OCI-LY3 (cell line): ENCODE data around the gene FLOT1.

Experiments
- EZH2phosphoT487 ChIP-seq: fragments of 200-600 bp; shearing (Covaris generic); IDR thresholded peaks from 2 replicates; pipeline ENCODE4 v1.6.1; 2018; ENCODE audit warnings: antibody characterized with exemption, mixed run types, low read depth
- TF ChIP-seq, protein P1 (sequence below): fragments of 200-600, 300-600 bp; sonication (generic); IDR thresholded peaks from 2 replicates; pipeline ENCODE4 v1.5.1; 2014; ENCODE audit warnings: antibody characterized with exemption, low read length, low read depth

DNA sequence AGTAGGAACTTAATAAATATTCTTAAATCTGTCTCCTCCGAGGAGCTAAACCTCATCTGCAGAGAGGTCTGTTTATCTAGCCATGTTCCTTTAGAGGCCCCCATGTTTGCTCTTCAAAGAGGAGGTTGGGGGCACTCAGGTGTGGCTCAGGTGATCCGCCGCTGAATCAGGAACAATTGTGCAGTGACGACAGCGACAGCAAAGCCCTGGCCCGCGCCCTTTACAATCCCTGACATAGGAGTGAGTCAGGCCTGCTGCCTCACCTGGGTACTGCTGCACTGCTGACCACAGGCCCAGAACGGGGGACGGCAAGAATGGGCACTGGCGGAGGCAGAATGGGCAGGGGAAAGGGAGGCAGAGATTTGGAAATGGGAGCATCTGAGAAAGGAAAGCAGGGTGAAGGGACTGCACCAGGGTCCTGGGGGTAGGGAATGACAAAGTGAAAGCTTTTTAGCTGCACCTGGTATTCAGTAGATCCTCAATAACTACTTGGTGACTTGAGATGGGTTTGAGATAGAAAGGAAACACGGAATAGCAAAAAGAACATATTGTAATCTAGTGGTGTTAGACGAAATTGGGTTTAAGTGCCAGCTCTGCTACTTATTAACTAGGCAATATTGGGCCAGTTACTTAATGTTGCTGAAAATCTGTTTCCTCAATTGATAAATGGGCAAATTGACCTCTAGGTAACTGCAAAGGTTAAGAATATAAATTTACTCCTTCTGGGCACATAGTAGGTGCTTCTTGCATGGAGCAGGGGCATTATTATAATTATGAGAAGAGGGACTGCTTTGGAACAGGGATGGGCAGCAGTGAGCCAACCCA, 7.3 kb upstream of the FLOT1 start:
- TF ChIP-seq, protein P1, sequence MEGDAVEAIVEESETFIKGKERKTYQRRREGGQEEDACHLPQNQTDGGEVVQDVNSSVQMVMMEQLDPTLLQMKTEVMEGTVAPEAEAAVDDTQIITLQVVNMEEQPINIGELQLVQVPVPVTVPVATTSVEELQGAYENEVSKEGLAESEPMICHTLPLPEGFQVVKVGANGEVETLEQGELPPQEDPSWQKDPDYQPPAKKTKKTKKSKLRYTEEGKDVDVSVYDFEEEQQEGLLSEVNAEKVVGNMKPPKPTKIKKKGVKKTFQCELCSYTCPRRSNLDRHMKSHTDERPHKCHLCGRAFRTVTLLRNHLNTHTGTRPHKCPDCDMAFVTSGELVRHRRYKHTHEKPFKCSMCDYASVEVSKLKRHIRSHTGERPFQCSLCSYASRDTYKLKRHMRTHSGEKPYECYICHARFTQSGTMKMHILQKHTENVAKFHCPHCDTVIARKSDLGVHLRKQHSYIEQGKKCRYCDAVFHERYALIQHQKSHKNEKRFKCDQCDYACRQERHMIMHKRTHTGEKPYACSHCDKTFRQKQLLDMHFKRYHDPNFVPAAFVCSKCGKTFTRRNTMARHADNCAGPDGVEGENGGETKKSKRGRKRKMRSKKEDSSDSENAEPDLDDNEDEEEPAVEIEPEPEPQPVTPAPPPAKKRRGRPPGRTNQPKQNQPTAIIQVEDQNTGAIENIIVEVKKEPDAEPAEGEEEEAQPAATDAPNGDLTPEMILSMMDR = no peak
- TF ChIP-seq EZH2phosphoT487 = no peak
